ENCODE measurements around the gene DMKN. TPM values are rescaled to one million over a fixed set of nuclear protein-coding genes. Genes with fewer than 3 reads are reported as not detected.

Gene DMKN
- total and polyA plus RNA-seq, 4 donors, result 1.4 to 9.4 (median 2.4) TPM

GRCh38 chr19:35459414-35460082 lies 53.9 kb downstream of the DMKN start:
- H3K36me3 ChIP-seq (ENCODE audit: control insufficient read depth in 4 of 4, insufficient read depth in 3 of 4, low read depth in 1 of 4, low read length in 3 of 4), result no peaks in the 10 kb centered on the region
- no peaks in the 10 kb centered on the region for H3K9me3 ChIP-seq (ENCODE audit: control insufficient read depth in 4 of 4, low read length in 3 of 4)
- DNase-seq (ENCODE audit: low spot score), result peak; percentile 69
- no peak overlapping the region for H3K4me3 ChIP-seq (ENCODE audit: low read depth in 1 of 3, low read length in 3 of 3)
- peaks cover 11 to 45% (median 33%) of the 10 kb centered on the region in 4 donors for H3K4me1 ChIP-seq (ENCODE audit: control insufficient read depth in 4 of 4, insufficient read depth in 4 of 4, low read length in 3 of 4)
- no peaks in the 10 kb centered on the region for H3K27me3 ChIP-seq (ENCODE audit: control insufficient read depth in 4 of 4, insufficient read depth in 4 of 4, low read length in 3 of 4)
- TF ChIP-seq TAF1 (conservative IDR thresholded peaks at IDR 0.05), result no peak
- peak; percentile 87 for TF ChIP-seq MAX (IDR thresholded peaks at IDR 0.05)
- peak; percentile 93 for TF ChIP-seq SP1 (IDR thresholded peaks at IDR 0.05)
- no peak for TF ChIP-seq FOXA2 (IDR thresholded peaks at IDR 0.05)
- peak; percentile 97 for TF ChIP-seq NR2F2 (IDR thresholded peaks at IDR 0.05)
- peak; percentile 68 to 73 for TF ChIP-seq JUND (IDR thresholded peaks at IDR 0.05)
- no peak for TF ChIP-seq CTCF (IDR thresholded peaks at IDR 0.05; ENCODE audit: low read depth, low read length, missing input control)
- TF ChIP-seq RAD21 (IDR thresholded peaks at IDR 0.05), result peak; percentile 15 to 48
- TF ChIP-seq REST (IDR thresholded peaks at IDR 0.05), result peak; percentile 33
- TF ChIP-seq ATF3 (IDR thresholded peaks at IDR 0.05), result no peak
- TF ChIP-seq RXRA (IDR thresholded peaks at IDR 0.05), result peak; percentile 91 to 94
- TF ChIP-seq GABPA (IDR thresholded peaks at IDR 0.05 in 1 of 2, conservative IDR thresholded peaks at IDR 0.05 in 1 of 2), result peak; percentile 67 to 86
- peak; percentile 78 for TF ChIP-seq ZBTB33 (IDR thresholded peaks at IDR 0.05)
- peak; percentile 50 to 64 for TF ChIP-seq HNF4A (conservative IDR thresholded peaks at IDR 0.05)
- peak; percentile 64 for TF ChIP-seq YY1 (IDR thresholded peaks at IDR 0.05)
- peak; percentile 22 for TF ChIP-seq FOXA1 (IDR thresholded peaks at IDR 0.05)
- no peak overlapping the region for H3K9ac ChIP-seq (ENCODE audit: low read depth in 1 of 2, low read length in 2 of 2)
- 21% methylated on average over 14 of the region's 14 CpGs for WGBS
- H3K27ac ChIP-seq (ENCODE audit: low read depth in 1 of 2, low read length in 2 of 2), result peak overlapping the region; percentile 96 to 98
